GM12874 (cell line): ENCODE measurements around the gene VPS37C.

ENCODE experiments used
- CTCF ChIP-seq: IDR thresholded peaks from 2 replicates; pipeline ENCODE4 v1.5.1; 2011; ENCODE audit warnings: low read depth, mild to moderate bottlenecking, control low read depth, low read length, moderate library complexity; ENCODE audit not compliant: insufficient read depth

The VPS37C gene

GRCh38 chr11:61194981-61195695, 33.9 kb upstream of the VPS37C start:
- no peak for TF ChIP-seq CTCF

- no peak for TF ChIP-seq CTCF
Observed at GRCh38 chr11:61194169-61194671, 33.0 kb upstream of the VPS37C start.

- TF ChIP-seq CTCF, result no peak
Observed at GRCh38 chr11:61193596-61193995, 32.4 kb upstream of the VPS37C start.

GRCh38 chr11:61189933-61190332, 28.7 kb upstream of the VPS37C start:
- TF ChIP-seq CTCF, result no peak

- TF ChIP-seq CTCF, result peak; percentile 90
Observed at GRCh38 chr11:61187505-61188130, 26.4 kb upstream of the VPS37C start.

GRCh38 chr11:61186504-61186903, 25.3 kb upstream of the VPS37C start:
- no peak for TF ChIP-seq CTCF

GRCh38 chr11:61183645-61184044, 22.4 kb upstream of the VPS37C start:
- no peak for TF ChIP-seq CTCF
